CD4-positive, alpha-beta T cell treated with Interleukin-4 for 1 hour (primary cell): ENCODE measurements around the gene C1orf210.

Experiments used
- DNase-seq, 2 donors: peaks; one replicate each; pipeline ENCODE4 v3.0.0-alpha.2; 2020 to 2022

C1orf210 gene

DNA sequence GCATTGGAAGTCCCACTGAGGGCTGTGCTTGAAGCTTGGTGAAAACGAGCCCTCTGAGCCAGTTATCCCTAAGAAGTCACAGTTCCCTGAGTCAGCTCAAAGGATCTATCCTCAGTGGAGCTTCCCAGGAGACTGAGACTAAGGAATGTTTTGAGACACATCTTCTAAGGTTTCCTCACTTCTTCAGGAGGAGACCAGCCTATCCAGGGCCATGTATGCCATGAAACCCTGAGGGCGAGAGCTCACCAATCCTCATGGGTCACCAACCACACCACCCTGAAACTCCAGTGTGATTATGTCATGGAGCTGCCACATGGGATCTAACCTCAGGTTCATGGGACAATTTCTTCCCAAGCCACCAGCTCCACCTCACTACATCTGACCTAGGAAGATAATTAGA, 7.8 kb upstream of the C1orf210 start:
- DNase-seq: no peak

DNA sequence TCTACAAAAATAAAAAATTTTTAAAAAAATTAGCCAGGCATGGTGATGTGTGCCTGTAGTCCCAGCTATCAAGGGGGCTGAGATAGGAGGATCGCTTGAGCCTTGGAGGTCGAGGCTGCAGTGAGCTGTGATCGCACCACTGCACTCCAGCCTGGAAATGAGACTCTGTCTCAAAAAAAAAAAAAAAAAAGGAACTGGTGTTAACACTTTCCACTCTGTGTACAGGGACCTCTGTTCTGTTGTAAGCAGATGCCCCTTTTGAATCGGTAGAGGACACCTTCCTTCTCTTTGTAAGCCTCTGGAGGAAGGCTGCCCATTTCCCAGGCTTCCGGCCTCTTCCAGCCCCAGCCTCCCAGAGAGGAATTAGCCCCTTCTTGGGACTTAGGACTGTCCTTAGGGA, 7.3 kb upstream of the C1orf210 start:
- DNase-seq: no peak

GRCh38 chr1:43292216-43292615, 6.8 kb upstream of the C1orf210 start:
- DNase-seq: no peak

DNA sequence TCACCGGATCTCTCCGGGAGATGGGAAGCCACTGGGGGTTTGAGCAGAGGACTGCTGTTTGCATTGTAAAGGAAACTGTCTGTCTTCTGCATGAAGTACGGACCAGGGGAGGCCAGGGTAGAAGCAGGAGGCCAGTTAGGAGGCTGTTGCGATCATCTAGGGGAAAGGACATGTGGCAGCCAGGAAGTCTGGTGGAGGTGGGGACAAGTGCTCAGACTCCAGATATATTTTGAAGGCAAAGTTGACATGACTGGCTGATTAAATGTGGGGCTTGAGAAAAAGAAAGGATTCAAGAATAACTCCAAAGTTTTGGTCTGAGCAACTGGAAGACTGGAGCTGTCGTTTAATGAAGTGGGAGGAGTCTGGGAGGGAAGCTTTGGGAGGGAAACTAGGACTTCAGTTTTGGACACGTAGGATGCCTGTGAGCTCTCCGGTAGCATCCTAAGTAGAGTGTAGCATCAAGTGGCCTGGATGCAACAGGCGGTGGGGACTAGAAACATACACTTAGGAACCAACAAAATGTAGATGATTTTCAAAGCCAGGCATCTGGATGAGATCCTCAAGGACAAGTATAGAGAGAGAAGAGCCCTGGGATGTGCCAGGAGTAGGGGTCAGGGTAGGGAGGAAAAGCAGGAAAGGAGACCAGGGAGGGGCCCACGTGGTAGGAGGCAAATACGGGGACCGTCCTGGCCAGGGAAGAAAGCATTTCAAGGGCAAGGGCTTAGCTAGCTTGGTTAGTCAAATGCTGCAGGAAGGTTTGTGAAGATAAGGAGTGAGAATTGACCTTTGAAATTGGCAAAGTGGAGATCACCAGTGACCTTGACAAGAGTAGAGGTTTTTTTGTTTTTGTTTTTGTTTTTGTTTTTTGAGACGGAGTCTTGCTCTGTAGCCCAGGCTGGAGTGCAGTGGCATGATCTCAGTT, 3.7 kb upstream of the C1orf210 start:
- no peak for DNase-seq

GRCh38 chr1:43288058-43288784, 2.8 kb upstream of the C1orf210 start:
- no peak for DNase-seq

- DNase-seq: no peak
These were observed 1.2 kb upstream of the C1orf210 start for GRCh38 chr1:43286533-43286932.

DNA sequence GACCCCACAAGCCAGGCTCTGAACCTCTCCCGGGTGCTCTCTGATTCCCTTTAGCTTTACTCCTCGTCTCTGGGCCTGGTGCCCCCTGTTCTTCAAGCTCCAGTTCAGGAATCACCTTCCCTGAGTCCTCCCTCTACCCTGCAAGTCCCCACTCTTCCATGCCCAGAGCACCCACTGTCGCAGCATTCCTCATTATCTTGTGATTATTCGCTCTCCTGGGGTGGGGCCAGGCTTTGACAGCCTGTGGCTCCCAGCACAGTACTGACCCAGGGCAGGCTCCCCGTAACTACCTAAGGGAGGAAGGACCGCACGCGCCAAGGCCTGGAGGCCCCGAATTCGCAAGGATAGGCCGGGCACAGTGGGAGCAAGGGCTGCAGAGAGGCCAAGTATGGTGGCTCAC, 734 bp upstream of the C1orf210 start:
- no peak for DNase-seq

DNA sequence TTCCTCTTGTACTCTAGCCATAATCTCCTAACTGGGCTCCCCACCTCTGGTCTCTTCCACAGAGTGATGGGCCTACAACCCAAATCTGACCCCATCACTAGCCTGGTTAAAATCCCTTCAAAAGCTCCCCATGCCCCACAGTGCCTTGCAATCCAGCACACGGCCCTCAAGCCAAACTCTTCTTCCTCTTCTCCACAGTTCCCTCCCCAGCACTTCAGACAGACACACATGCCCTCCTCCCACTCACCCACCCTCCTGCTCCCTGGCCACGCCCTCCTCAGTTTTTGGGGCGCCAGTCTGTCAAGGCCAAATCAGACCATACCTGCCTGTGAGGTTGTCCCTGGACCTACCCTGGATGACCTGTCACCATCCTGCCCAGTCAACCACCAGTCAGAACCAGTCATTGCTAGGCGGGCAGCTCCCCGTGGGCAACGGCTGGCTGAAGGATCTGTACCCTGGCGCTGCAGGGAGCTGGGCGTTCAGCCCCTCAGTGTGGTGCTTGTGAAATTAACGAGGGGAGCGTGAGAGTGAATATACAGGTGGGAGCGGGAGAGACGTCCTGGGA, 753 bp downstream of the C1orf210 start:
- no peak for DNase-seq

DNA sequence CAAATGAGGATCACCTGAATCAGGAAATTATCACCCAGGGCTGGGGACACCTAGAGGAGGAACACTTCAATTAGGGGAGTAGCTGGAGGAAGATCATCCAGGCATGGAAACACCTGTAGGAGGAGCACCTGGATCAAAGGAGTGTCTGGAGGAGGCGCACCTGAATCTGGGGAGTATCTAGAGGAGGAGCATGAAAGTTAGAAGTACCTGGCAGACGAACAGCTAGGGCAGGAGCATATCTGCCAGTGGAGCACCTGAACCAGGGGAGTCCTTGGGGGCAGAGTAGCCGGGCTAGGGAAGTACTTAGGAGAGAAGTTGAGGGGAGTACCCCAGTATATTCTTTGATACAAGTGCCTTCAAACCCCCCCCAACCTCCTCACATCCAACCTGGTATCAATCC, 1.3 kb downstream of the C1orf210 start:
- DNase-seq: no peak

DNA sequence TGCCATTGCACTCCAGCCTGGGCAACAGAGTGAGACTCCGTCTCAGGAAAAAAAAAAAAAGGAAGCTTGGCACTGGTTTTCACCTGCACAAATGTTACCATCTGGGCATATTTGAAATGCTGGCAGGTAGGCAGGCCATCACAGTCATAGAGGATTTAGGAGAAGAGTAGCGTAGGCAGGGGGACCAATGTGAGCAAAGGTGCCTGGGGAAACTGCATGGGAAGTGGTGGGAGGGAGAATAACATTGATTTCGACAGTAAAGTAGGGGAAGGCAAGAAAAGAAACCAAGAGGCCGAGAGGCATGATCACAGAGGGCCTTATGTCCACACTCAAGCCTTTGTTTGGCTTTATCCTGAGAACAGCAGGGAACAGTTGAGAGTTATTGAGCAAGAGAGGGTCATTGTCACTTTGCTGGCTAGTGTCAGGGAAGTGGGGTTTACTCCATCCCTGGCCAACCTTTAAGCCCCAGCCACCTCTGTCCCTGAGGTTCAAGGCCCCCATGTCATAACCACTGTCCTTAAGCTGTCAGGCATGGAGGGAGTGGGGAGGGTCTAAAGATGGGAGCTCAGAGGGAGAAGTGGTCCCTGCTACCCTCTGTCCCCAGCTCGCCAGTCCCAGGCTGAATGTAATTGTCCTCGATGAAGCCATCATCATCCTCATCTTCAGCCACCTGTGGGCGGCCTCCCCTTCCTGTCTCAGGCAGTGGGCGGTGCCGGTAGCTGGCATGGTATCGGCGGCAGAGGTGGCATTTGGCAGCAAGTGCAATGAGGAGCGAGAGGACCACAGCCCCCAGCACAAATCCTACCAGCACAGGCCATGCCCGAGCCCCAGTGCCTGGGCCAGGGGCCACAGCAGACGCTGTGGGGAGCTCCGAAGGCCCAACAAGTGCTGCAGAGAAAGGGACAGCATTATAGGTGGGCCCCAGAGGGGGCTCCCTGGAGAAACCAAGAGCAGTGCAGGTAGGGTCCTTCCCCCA, 2.9 kb downstream of the C1orf210 start:
- no peak for DNase-seq

DNA sequence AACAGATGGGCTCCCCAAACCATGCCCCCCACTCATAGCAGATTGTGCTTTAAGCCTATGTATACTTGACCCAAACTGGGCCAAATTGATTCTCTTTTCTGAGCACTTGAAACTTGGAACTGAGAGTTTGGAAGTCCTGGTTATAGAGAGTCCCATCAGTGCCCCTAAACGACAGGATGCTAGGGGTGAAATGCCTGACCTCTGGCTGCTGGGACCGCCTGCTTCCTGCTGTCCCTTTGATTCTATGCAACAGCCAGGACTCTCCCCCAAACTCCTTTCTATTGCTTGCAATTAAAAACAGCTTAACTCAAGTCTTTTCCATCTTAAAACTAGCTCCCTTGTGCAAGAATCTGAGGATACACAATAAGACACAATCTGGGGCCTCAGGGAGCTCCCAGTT, 4.7 kb downstream of the C1orf210 start:
- DNase-seq: no peak

DNA sequence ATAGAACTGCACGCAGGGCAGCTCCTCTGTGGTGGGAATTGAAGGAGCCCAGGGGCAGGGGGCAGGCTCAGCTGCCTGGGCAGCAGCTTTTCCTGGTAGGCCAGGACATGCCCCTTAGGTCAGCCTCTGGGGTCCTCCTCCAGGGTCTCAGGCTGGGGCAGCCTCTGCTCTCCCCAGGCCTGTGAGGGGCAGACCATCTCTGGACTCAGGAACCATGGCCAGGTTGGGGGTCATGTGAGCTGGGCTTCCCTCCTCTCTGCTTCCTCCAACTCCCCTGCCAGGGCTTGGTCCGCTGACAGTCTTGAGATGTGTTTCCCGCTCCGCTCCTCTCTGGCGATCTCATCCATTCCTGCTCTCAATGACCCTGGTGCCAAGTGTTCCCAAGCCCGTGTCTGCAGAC, 5.7 kb downstream of the C1orf210 start:
- DNase-seq: no peak

DNA sequence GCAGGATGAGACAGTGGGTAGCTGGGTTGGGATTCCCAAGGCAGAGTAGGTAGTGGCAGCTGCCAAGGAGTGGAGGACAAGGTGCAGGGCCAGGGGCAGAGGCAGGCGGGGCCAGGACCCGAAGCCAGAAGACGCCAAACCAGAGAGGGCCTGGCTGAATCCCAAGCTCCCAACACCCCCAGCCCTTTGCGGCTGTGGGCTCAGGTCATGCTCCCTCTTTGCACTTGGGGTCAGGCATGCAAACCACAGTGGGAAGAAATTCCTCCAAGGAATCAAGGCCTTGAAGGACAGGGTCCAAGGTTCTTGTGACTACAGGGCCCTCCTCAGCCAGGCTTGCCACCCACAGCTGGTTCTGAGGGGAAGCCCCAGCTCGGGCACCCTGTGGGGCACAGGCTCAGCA, 6.2 kb downstream of the C1orf210 start:
- DNase-seq: no peak

DNA sequence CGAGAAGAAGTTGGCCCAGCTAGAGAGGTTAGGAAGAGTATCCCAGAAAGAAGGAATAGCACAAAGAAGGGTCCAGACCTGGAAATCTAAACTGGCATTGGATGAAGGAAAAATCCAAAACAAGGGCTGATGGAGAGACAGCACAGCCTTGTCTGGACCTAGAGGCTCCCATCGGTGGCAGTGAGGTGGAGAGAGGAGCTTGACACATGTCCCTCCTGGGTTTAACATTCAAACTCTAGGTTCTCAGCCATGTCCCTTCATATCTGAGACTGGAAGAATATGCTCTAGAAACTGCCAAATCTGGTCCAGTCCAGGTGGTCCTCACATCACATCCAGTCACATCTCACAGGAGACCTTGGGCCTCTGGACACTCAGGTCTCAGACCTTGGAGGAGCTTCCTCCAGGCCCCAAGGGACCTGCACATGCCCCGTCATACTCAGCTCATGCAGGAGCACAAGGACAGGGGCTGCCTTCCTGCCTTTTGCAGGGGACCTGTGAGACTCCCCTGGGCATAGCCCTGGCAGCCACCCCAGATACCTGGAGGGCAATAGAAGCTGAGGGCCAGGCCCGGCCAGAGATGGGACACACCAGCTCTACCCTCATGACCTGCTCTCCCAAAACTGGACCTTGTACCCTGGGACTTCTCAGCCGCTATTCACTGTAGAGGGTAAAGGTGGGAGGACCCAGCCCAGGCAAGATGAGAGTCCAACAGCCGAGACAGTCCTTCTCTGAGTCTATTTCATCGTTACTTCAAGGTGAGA, 8.1 kb downstream of the C1orf210 start:
- no peak for DNase-seq

DNA sequence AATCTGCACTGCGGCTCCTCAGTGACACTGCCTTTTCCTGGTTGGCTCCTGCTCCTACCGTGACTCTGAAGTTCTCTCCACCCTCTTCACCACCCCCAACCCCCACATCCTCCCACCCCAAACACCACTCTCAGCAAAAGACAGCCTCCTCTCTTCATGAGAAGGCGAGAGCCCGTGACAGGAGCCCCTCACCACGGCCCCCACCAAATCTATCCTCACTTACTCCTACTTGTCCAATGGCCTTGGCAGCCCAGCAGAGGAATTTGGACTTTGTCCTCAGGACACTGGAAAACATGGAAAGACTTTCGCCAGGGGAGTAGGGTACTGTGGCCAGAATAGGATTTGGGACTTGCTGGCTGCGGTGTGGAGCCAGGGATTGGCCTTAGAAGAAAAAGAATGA, 8.7 kb downstream of the C1orf210 start:
- no peak for DNase-seq

DNA sequence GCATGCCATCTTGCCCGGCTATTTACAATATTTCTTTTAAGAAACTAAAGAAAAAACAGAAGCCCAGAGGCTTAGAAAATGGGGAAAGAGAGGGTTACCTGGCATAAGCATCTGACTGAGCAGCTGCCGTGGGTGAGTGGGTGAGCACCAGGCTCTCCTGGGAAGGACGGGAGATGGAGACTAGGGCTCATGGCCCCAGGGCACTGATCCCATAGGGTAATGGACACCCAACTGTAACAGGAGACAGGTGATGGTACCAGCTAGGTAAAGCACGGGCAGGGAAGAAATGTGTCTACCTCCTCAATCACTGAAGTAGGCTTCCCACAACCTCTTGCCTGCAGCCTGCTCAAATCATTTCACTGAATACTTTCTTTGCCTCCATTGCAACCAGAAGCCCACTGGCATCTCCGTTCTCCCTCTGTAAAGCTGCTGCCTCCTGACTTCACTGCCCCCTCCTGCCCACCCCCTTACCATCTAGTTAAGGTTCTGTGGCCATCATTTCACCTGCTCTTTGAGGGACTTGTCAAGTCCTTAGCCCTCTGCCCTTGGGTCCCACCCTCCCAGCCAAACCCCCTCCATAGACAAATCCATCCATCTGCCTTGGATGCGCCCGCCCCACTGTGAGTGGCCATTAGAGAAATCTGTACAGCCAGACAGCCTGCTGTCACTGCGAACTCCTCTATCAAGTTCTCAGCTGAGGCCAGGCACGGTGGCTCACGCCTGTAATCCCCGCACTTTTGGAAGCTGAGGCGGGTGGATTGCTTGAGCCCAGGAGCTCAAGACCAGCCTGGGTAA, 9.4 kb downstream of the C1orf210 start:
- DNase-seq: no peak

- no peak for DNase-seq
These were observed 10.6 kb downstream of the C1orf210 start for GRCh38 chr1:43274804-43275180.

DNA sequence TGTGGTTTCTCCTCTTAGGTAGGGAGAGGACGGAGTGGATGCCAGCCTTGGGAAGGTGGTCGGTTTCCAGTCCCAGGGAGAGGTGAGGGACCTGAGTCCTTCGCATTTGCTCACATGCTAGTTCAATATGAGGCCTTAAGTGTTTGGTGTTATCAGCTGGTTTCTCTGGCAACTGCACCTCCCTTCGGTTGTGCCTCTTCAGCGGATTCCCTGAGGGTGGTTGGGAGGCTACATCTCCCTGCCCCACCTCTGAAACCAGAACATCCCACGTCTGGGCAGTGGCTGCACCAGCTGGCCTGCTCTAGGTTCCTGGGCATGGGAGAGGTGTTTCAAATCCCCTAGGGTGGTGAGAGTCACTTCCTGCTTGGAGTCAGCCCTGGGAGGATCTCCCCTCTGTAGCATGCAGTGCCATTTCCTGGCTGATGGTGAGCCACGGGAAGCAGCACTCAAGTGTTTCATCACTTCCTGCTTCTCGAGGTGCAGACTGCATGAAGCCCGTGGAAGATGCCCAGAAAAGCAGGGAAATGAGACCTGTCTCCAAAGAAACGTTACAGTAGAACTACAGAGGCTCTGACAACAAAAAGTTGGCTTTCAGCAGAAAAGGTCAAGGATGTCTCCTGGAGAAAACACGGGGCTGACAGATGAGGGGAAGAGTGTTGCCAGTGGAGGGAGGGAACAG, 11.1 kb downstream of the C1orf210 start:
- DNase-seq: peak; percentile 30 to 37

DNA sequence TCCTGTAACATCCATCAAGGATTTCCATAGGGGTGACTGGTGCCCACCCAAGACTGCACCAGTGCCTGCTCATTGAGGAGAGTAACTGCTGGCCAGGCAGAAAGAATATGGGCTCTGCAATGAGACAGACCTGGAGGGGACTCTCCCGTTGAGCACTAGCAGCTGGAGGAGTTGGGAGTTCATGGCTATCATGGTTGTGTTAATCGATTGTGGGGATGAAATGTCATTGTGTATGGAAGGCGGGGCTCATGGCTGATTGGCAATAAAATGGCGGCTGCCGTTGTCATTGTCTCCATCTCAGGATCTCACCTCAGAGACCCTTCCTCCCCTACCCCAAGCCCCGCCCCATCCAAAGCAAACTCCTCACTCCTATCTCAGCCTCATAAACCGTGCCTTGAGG, 11.7 kb downstream of the C1orf210 start:
- no peak for DNase-seq
